Mucosa of descending colon (tissue), 3 donors: ENCODE measurements around the gene TVP23A. TPM values are rescaled to one million over a fixed set of nuclear protein-coding genes. Genes with fewer than 3 reads are reported as not detected.

Experiments used
- ATAC-seq: fragments of 200-7000 bp; cut with Tn5 transposase; one replicate; pipeline ENCODE4 v1.9.1; 2020; ENCODE audit warnings: mild to moderate bottlenecking, moderate library complexity
- DNase-seq, 3 donors: peaks; one replicate each; pipeline ENCODE4 v3.0.0-alpha.2; 2020
- H3K36me3 ChIP-seq: fragments of 200-600 bp; one replicate; pipeline ENCODE4 v1.8.0; 2021; ENCODE audit warnings: low read depth, mild to moderate bottlenecking
- H3K4me1 ChIP-seq: fragments of 200-600 bp; one replicate; pipeline ENCODE4 v1.8.0; 2021; ENCODE audit warnings: low read depth, mild to moderate bottlenecking
- H3K4me3 ChIP-seq: fragments of 200-600 bp; one replicate; pipeline ENCODE4 v1.8.0; 2021; ENCODE audit warnings: mild to moderate bottlenecking
- H3K9me3 ChIP-seq: fragments of 200-600 bp; one replicate; pipeline ENCODE4 v1.8.0; 2021; ENCODE audit warnings: mild to moderate bottlenecking
- CTCF ChIP-seq: fragments of 200-600 bp; IDR thresholded peaks from one replicate; pipeline ENCODE4 v1.8.0; 2022; ENCODE audit warnings: antibody characterized with exemption, mild to moderate bottlenecking
- intact Hi-C, 2 donors: fragments of 100-400 bp; cut with DNase I in 1 of 2; cut with micrococcal nuclease in 1 of 2; formaldehyde crosslinking; loops; one replicate each; pipeline versions ENCODE4 v1.11.0 to v1.11.1; 2022; cut with DNase I, micrococcal nuclease
- total RNA-seq, 3 donors: library from RNA; stranded (reverse); fragmentation: NEBNext Ultra II Directional in 2 of 3; extraction: Animal tissue kit (Norgen Biotek cat#: 25700) in 2 of 3; gene quantifications; one replicate each; pipeline versions ENCODE4 v1.2.1 to v1.2.4, GENCODE V29; 2021 to 2023
- donor health status: DM: no; HTN: no; CAD: no; lungs with moderate emphysema.
- donor health status: DM: no; HTN: no; CAD: no.
- donor health status: DM: no; HTN: yes; CAD: no.

TVP23A gene
- total RNA-seq, 3 donors from 2014 or later = 0.14 to 0.60 TPM; not detected in 1

- intact Hi-C loops = no loop called here
- Histone ChIP-seq H3K36me3 (no peaks in the 10 kb centered on the region), H3K4me3 (no peak overlapping the region), H3K4me1 (no peaks in the 10 kb centered on the region), H3K9me3 (no peaks in the 10 kb centered on the region)
- no peak for TF ChIP-seq CTCF
- DNase-seq = no peak
- no peak for ATAC-seq
Observed at GRCh38 chr16:10817514-10817913, 1.1 kb downstream of the TVP23A start.

DNA sequence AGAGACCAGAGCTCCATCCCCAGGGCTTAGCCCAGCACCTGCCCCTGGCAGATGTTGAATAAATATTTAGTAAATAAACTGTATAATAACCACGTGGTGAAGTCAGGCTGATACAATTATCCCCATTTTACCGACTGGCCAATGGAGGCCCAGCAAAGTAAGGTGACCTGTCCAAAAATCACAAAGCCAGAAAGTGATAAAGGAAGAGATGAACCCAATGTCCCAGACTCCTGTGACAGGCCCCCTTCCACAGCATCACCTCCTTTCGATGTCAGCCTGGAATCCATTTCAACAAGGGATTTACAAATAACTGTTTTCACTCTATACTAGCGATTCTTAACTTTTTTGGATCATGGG is 5.5 kb downstream of the TVP23A start:
- intact Hi-C loops = no loop called here
- H3K4me1 ChIP-seq = no peaks in the 10 kb centered on the region
- no peak for DNase-seq
- no peak for ATAC-seq
- H3K36me3 ChIP-seq = no peaks in the 10 kb centered on the region
- H3K4me3 ChIP-seq = no peak overlapping the region
- TF ChIP-seq CTCF = no peak
- no peaks in the 10 kb centered on the region for H3K9me3 ChIP-seq

DNA sequence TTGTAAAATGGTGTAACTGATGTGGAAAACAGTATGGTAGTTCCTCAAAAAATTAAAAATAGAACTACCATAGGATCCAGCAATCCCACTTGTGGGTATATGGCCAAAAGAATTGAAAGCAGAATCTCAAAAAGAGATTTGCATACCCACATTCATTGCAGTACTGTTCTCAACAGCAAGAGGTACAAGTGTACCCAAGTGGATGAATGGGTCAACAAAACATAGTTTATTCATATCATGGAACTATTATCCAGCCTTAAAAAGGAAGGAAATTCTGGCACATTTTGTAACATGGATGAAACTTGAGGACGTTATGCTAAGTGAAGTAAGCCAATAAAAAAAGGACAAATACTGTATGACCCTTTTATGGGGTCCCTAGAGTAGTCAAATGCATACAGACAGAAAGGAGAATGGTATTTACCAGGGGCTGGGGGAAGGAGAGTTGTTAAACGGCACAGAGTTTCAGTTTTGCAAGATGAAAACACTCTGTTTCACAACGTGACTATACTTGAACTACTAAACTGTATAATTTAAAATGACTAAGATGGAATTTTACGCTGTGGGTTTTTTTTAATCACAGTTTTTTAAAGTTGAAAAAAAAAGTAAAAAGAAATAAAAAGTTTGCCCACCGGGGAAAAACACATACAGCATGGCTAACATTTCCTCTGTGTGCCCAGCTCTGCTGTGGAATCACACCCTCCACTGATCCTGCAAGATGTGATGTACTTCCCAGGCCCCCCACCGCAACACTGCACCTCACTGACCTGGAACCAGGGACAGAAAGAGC is 6.1 kb downstream of the TVP23A start:
- DNase-seq = no peak
- Histone ChIP-seq H3K9me3 (no peaks in the 10 kb centered on the region), H3K4me3 (no peak overlapping the region), H3K36me3 (no peaks in the 10 kb centered on the region), H3K4me1 (no peaks in the 10 kb centered on the region)
- TF ChIP-seq CTCF = no peak
- intact Hi-C loops = no loop called here
- no peak for ATAC-seq

DNA sequence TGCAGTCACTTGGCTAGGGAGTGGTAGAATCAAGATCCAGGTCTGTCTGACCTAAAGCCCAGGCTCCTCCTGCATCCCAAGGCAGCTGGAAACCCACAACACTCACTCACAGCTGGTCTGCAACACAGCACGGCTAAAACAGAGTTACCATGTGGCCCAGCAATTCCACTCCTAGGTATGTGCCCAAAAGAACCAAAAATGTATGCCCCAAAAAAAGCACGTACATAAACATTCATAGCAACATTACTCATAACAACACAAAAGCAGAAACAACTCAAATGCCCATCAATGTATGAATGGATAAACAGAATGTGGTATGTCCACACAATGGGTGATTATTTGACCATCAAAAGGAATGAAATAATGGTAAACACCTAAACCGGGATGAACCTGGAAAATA is 8.9 kb downstream of the TVP23A start:
- TF ChIP-seq CTCF = no peak
- H3K9me3 ChIP-seq = no peaks in the 10 kb centered on the region
- H3K4me1 ChIP-seq = no peaks in the 10 kb centered on the region
- intact Hi-C loops = no loop called here
- no peaks in the 10 kb centered on the region for H3K36me3 ChIP-seq
- no peak for DNase-seq
- no peak for ATAC-seq
- no peak overlapping the region for H3K4me3 ChIP-seq

DNA sequence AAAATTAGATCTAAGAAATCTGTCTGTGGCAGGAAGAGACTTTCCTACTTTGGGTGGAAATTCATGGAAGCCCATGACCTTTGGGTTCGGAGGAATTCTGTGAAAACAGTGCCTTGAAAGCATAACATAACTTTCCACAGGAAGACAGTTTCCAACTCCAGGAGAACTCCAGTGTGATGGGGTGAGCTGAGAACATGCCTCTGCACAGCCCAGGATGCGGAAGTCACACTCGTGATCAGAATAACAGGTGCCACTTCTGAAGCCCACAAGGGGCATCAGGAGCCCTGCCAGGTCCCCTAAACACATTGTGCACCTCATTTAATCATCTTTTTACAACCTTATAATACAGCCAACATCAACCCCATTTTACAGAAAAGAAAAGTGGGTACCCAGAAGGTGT is 9.7 kb downstream of the TVP23A start:
- DNase-seq (no peak), ATAC-seq (no peak)
- no peak overlapping the region for H3K4me3 ChIP-seq
- TF ChIP-seq CTCF = no peak
- intact Hi-C loops = no loop called here
- no peaks in the 10 kb centered on the region for H3K36me3 ChIP-seq
- H3K4me1 ChIP-seq = no peaks in the 10 kb centered on the region
- no peaks in the 10 kb centered on the region for H3K9me3 ChIP-seq

- Histone ChIP-seq H3K36me3 (no peaks in the 10 kb centered on the region), H3K4me1 (no peaks in the 10 kb centered on the region), H3K9me3 (no peaks in the 10 kb centered on the region), H3K4me3 (no peak overlapping the region)
- ATAC-seq (no peak), DNase-seq (no peak)
- no peak for TF ChIP-seq CTCF
- intact Hi-C loops = no loop called here
Observed at GRCh38 chr16:10808218-10808617, 10.4 kb downstream of the TVP23A start.
